ENCODE measurements around the gene AGBL3.

DNA sequence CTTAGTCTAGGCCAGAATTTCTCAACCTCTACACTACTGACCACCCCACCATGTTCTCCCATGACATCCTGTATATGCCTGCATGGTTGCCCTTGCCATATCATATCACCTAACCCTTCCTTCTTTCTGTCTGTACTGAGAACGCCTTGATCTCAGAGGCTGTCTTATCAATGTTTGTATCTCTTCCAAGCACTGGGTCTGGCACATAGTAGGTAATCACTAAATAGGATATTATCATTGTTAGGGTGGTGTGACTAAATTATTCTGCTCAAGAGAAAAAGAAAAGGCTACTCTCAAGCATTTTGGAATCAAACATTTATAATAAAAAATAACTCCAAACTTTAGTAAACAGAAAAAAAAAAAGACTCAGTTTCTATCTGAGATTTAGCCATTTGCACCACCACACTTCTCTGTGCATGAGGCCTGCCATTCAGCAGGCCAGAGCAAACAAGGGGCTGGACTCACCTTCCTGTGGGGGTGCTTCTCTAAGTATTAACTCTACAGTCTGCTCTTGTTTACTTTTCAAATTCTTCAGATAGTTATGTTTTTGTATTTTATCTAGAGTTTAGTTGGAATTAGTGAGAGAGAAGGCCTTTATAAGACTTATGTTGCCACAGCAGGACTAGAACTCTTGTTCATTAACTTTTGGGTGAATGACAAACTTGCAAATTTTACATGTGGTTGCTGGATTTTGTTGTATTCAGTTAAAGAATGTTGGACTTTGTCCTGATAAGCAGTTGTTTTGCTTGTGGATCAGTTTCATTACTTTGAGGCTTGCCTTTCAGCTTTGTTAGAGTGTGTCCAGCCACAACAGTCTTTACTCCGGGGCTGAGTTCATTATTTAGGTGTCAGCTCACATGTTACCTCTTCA lies 5.4 kb downstream of the AGBL3 start:
- TF ChIP-seq, protein P1, sequence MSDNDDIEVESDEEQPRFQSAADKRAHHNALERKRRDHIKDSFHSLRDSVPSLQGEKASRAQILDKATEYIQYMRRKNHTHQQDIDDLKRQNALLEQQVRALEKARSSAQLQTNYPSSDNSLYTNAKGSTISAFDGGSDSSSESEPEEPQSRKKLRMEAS (CRISPR knock-in tag; IDR thresholded peaks at IDR 0.05) = no peak
- TF ChIP-seq MYBL2 (CRISPR knock-in tag; IDR thresholded peaks at IDR 0.05) (no peak), TEAD4 (CRISPR knock-in tag; IDR thresholded peaks at IDR 0.05) (no peak), ZNF121 (CRISPR knock-in tag; IDR thresholded peaks at IDR 0.05) (no peak), ETV6 (CRISPR knock-in tag; IDR thresholded peaks at IDR 0.05) (no peak), CREB1 (CRISPR knock-in tag; IDR thresholded peaks at IDR 0.05) (no peak), JUN (CRISPR knock-in tag; IDR thresholded peaks at IDR 0.05) (no peak), TCF7 (CRISPR knock-in tag; IDR thresholded peaks at IDR 0.05; ENCODE audit: low read depth) (no peak), FOXK1 (CRISPR knock-in tag; IDR thresholded peaks at IDR 0.05) (no peak)
- TF ChIP-seq, protein P2, sequence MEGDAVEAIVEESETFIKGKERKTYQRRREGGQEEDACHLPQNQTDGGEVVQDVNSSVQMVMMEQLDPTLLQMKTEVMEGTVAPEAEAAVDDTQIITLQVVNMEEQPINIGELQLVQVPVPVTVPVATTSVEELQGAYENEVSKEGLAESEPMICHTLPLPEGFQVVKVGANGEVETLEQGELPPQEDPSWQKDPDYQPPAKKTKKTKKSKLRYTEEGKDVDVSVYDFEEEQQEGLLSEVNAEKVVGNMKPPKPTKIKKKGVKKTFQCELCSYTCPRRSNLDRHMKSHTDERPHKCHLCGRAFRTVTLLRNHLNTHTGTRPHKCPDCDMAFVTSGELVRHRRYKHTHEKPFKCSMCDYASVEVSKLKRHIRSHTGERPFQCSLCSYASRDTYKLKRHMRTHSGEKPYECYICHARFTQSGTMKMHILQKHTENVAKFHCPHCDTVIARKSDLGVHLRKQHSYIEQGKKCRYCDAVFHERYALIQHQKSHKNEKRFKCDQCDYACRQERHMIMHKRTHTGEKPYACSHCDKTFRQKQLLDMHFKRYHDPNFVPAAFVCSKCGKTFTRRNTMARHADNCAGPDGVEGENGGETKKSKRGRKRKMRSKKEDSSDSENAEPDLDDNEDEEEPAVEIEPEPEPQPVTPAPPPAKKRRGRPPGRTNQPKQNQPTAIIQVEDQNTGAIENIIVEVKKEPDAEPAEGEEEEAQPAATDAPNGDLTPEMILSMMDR (IDR thresholded peaks at IDR 0.05) = no peak
- TF ChIP-seq, protein P3, sequence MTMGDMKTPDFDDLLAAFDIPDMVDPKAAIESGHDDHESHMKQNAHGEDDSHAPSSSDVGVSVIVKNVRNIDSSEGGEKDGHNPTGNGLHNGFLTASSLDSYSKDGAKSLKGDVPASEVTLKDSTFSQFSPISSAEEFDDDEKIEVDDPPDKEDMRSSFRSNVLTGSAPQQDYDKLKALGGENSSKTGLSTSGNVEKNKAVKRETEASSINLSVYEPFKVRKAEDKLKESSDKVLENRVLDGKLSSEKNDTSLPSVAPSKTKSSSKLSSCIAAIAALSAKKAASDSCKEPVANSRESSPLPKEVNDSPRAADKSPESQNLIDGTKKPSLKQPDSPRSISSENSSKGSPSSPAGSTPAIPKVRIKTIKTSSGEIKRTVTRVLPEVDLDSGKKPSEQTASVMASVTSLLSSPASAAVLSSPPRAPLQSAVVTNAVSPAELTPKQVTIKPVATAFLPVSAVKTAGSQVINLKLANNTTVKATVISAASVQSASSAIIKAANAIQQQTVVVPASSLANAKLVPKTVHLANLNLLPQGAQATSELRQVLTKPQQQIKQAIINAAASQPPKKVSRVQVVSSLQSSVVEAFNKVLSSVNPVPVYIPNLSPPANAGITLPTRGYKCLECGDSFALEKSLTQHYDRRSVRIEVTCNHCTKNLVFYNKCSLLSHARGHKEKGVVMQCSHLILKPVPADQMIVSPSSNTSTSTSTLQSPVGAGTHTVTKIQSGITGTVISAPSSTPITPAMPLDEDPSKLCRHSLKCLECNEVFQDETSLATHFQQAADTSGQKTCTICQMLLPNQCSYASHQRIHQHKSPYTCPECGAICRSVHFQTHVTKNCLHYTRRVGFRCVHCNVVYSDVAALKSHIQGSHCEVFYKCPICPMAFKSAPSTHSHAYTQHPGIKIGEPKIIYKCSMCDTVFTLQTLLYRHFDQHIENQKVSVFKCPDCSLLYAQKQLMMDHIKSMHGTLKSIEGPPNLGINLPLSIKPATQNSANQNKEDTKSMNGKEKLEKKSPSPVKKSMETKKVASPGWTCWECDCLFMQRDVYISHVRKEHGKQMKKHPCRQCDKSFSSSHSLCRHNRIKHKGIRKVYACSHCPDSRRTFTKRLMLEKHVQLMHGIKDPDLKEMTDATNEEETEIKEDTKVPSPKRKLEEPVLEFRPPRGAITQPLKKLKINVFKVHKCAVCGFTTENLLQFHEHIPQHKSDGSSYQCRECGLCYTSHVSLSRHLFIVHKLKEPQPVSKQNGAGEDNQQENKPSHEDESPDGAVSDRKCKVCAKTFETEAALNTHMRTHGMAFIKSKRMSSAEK (CRISPR knock-in tag; IDR thresholded peaks at IDR 0.05; ENCODE audit: borderline replicate concordance) = no peak
- TF ChIP-seq, protein P4, sequence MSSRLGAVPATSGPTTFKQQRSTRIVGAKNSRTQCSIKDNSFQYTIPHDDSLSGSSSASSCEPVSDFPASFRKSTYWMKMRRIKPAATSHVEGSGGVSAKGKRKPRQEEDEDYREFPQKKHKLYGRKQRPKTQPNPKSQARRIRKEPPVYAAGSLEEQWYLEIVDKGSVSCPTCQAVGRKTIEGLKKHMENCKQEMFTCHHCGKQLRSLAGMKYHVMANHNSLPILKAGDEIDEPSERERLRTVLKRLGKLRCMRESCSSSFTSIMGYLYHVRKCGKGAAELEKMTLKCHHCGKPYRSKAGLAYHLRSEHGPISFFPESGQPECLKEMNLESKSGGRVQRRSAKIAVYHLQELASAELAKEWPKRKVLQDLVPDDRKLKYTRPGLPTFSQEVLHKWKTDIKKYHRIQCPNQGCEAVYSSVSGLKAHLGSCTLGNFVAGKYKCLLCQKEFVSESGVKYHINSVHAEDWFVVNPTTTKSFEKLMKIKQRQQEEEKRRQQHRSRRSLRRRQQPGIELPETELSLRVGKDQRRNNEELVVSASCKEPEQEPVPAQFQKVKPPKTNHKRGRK (CRISPR knock-in tag; IDR thresholded peaks at IDR 0.05; ENCODE audit: borderline replicate concordance) = no peak
- TF ChIP-seq, protein P5, sequence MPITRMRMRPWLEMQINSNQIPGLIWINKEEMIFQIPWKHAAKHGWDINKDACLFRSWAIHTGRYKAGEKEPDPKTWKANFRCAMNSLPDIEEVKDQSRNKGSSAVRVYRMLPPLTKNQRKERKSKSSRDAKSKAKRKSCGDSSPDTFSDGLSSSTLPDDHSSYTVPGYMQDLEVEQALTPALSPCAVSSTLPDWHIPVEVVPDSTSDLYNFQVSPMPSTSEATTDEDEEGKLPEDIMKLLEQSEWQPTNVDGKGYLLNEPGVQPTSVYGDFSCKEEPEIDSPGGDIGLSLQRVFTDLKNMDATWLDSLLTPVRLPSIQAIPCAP (CRISPR knock-in tag; IDR thresholded peaks at IDR 0.05) = no peak

Data from WTC11 (cell line).